Measurements from ENCODE around the gene SMAD3.

Gene SMAD3

DNA sequence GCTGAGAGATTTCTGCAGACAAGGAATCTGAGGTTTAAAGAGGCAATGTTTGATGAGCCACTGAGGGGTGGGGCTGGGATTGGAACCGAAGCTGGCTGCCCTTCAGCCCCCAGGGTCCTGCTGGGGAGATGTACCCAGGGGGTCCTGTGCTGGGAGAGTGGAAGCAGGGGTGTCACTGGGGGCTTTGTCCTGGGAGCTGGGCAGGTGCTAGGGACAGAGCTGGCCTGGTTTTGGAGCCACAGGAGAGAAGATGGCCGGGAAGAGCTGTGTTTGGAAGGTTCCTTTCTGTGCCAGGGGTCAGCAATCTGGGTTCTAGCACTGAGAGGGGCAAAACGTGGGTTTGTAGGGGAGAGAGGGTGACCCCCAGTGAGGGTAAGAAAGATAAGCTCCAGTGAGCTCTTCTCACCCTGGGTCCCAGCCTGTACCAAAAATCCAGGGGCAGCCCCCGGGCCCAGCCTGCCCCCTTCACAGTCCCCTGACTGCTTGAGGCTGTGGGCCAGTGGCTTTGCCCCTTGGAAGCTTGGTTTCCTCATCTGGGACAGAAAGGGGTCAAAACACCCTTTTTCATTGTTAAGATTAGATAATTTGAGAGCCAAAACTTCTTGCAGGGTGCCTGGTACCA, 69.6 kb downstream of the SMAD3 start:
- Histone ChIP-seq H3K4me1 (ENCODE audit: insufficient read depth, low read length) (peaks cover 53% of the 10 kb centered on the region), H3K4me3 (ENCODE audit: low read length) (no peak overlapping the region), H3K36me3 (ENCODE audit: insufficient read depth, low read length) (no peaks in the 10 kb centered on the region), H2AFZ (ENCODE audit: low read depth, low read length) (no peak overlapping the region), H3K27me3 (ENCODE audit: insufficient read depth, low read length) (no peaks in the 10 kb centered on the region), H3K9me3 (ENCODE audit: low read length) (no peaks in the 10 kb centered on the region)

DNA sequence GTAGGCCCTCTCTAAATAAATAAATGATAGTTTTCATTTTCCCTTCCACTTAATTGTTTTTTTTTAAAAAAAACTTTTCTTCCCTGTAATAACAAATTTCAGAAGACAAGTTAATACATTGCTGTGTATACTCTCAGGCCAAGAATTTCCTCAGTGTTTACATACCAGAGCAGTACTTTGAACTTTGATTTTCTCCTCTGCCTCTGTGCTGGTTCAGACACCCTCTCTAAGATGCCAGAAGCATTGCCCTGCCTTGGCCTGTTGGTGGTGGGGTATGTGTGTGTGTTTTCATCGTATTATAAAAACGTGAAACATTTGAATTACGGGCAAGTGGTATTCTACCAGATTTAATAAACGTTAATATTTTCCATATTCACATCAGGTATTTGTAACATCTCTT, 70.1 kb downstream of the SMAD3 start:
- Histone ChIP-seq H3K27me3 (ENCODE audit: insufficient read depth, low read length) (no peaks in the 10 kb centered on the region), H3K4me3 (ENCODE audit: low read length) (no peak overlapping the region), H3K4me1 (ENCODE audit: insufficient read depth, low read length) (peaks cover 58% of the 10 kb centered on the region), H2AFZ (ENCODE audit: low read depth, low read length) (no peak overlapping the region), H3K36me3 (ENCODE audit: insufficient read depth, low read length) (no peaks in the 10 kb centered on the region), H3K9me3 (ENCODE audit: low read length) (no peaks in the 10 kb centered on the region)

GRCh38 chr15:67136802-67137201, 71.4 kb downstream of the SMAD3 start:
- Histone ChIP-seq H2AFZ (ENCODE audit: low read depth, low read length) (no peak overlapping the region), H3K4me3 (ENCODE audit: low read length) (no peak overlapping the region), H3K27me3 (ENCODE audit: insufficient read depth, low read length) (no peaks in the 10 kb centered on the region), H3K4me1 (ENCODE audit: insufficient read depth, low read length) (peaks cover 65% of the 10 kb centered on the region), H3K36me3 (ENCODE audit: insufficient read depth, low read length) (no peaks in the 10 kb centered on the region), H3K9me3 (ENCODE audit: low read length) (no peaks in the 10 kb centered on the region)

DNA sequence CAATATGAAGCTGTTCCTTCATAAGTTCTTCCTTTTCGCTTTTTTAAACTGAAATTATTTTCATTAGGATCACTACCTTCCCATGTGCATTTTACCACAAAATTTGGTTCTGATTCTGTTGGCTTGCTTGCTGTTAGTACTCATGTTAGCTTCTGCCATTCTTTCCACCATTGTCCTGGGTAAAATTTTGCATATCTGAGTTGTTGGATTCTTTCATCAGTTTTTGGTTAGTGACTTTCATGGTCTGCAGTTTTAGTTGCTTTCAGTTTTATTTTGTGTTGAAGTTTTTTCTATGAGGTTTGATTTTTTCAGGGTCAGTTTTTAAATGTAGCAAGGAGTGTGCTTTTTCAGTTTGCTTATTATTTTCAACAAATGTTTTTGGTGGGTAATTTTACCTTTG, 71.9 kb downstream of the SMAD3 start:
- no peak overlapping the region for H2AFZ ChIP-seq (ENCODE audit: low read depth, low read length)
- no peak overlapping the region for H3K4me3 ChIP-seq (ENCODE audit: low read length)
- H3K27me3 ChIP-seq (ENCODE audit: insufficient read depth, low read length), result no peaks in the 10 kb centered on the region
- H3K36me3 ChIP-seq (ENCODE audit: insufficient read depth, low read length), result no peaks in the 10 kb centered on the region
- H3K4me1 ChIP-seq (ENCODE audit: insufficient read depth, low read length), result peaks cover 69% of the 10 kb centered on the region
- no peaks in the 10 kb centered on the region for H3K9me3 ChIP-seq (ENCODE audit: low read length)

DNA sequence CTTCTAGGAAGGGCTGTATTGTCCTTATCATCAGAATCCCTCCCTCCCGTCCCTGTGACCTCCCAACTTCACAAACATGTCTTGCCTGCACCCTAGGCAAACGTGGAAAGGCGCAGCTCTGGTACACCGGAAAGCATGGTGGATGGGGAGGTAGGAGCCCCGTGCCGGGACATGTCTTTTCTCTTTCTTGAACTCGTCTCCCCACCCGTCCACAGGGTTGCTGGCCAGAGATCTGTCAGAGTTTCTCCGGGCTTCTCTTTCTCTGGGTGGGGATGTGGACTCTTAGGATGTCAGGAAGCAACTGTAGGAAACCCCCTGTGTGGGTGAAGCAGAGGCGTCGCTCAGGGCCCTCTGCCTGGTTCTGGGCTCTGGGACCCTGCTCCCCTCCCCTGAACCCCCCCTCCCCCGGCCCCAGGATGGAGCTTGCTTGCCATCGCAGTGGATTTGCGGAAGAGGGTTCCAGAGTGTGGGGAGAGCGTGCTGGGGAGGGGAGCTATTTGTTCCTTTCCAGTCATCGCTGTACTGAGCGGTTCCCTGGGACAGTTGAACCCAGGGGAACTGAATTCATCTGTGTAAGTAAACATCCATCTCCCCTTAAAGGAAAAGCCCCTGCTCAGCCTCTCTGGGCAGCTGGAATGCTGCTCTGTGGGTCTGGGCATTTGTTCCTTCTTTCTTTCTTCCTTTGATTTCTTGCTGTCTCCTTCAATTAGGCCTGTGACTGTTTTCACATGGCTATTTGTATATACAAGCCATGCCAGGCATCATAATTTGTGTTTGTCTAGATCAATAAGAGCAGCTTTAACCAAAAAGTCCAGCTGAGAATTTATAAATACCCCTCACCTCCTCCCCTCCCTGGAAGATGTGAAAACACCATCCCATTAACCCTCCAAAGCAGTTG, 72.8 kb downstream of the SMAD3 start:
- no peak overlapping the region for H3K4me3 ChIP-seq (ENCODE audit: low read length)
- H3K4me1 ChIP-seq (ENCODE audit: insufficient read depth, low read length), result peaks cover 63% of the 10 kb centered on the region
- H3K9me3 ChIP-seq (ENCODE audit: low read length), result no peaks in the 10 kb centered on the region
- H3K27me3 ChIP-seq (ENCODE audit: insufficient read depth, low read length), result no peaks in the 10 kb centered on the region
- H2AFZ ChIP-seq (ENCODE audit: low read depth, low read length), result no peak overlapping the region
- H3K36me3 ChIP-seq (ENCODE audit: insufficient read depth, low read length), result no peaks in the 10 kb centered on the region

DNA sequence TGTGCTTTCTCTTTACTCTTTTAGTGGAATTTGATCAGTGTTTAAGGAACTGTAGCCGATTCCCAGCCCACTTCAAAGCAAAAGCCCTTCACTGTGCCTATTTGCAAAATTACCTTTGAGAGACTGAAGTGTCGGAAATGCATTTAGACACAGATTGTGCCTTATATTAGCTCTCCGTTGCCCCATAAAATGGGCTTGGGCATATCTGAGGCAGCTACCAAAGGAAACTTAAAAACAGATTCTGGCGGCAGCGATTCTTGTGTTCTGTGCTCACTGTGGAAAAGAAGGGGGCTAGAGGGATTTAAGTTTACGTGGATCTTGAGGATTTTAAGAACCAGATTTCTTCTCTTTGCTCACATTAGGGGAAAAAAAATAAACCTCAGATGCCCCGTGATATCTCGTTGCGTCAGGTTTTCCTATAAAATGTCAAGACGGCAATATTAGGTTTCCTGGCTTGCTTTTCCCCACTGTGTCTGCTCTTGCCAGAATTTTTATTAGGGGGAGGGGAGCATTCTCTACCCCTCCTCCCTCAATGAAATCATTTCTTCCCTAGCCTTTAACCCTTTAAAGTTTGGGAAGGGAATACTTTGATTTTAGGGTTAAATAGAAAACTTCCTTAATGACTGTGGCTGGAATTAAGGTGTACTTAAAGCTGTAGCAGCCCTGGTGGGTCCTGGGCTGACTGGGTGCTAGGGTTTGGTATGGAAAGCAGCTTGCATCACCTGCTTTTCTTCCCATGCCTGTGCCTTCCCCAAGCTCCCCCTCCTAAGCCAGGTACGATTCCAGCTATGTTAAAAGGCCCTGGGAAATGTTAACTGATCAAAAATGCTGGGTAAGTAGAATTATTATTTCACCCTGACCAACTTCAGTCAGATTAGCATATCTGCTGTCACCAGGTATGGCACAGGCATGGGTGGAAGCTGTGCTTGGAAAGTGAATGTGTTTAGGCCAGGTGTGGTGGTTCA, 73.8 kb downstream of the SMAD3 start:
- no peaks in the 10 kb centered on the region for H3K27me3 ChIP-seq (ENCODE audit: insufficient read depth, low read length)
- H3K4me1 ChIP-seq (ENCODE audit: insufficient read depth, low read length), result peaks cover 60% of the 10 kb centered on the region
- no peak overlapping the region for H3K4me3 ChIP-seq (ENCODE audit: low read length)
- no peak overlapping the region for H2AFZ ChIP-seq (ENCODE audit: low read depth, low read length)
- no peaks in the 10 kb centered on the region for H3K9me3 ChIP-seq (ENCODE audit: low read length)
- H3K36me3 ChIP-seq (ENCODE audit: insufficient read depth, low read length), result no peaks in the 10 kb centered on the region

GRCh38 chr15:67140078-67140833, 74.9 kb downstream of the SMAD3 start:
- Histone ChIP-seq H3K36me3 (ENCODE audit: insufficient read depth, low read length) (no peaks in the 10 kb centered on the region), H3K4me3 (ENCODE audit: low read length) (no peak overlapping the region), H3K9me3 (ENCODE audit: low read length) (no peaks in the 10 kb centered on the region), H3K27me3 (ENCODE audit: insufficient read depth, low read length) (no peaks in the 10 kb centered on the region), H3K4me1 (ENCODE audit: insufficient read depth, low read length) (peaks cover 64% of the 10 kb centered on the region), H2AFZ (ENCODE audit: low read depth, low read length) (no peak overlapping the region)

GRCh38 chr15:67142092-67142766, 76.8 kb downstream of the SMAD3 start:
- Histone ChIP-seq H3K4me1 (ENCODE audit: insufficient read depth, low read length) (peaks cover 81% of the 10 kb centered on the region), H3K36me3 (ENCODE audit: insufficient read depth, low read length) (no peaks in the 10 kb centered on the region), H3K4me3 (ENCODE audit: low read length) (no peak overlapping the region)

DNA sequence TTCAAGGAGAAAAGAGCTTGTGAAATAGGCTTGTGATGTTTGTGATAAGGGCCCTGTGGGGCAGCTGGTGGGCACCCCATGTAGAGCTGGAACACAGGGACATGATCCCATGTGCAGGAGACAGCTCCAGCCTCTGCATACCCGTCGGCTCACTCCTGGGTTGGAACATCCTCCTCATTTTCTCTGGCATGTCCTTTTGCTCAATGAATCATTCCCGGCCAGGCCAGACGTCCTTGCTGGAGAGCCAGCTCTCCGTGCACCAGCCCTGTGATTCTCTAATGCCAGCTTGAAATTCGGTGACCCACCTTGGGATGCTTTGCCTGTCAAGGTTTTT, 77.3 kb downstream of the SMAD3 start:
- Histone ChIP-seq H3K27me3 (ENCODE audit: insufficient read depth, low read length) (no peaks in the 10 kb centered on the region), H3K36me3 (ENCODE audit: insufficient read depth, low read length) (no peaks in the 10 kb centered on the region), H3K4me1 (ENCODE audit: insufficient read depth, low read length) (peaks cover 81% of the 10 kb centered on the region), H2AFZ (ENCODE audit: low read depth, low read length) (no peak overlapping the region), H3K4me3 (ENCODE audit: low read length) (no peak overlapping the region), H3K9me3 (ENCODE audit: low read length) (no peaks in the 10 kb centered on the region)

More at GRCh38 chr15:67142092-67142766, 76.8 kb downstream of the SMAD3 start:
- Histone ChIP-seq H2AFZ (ENCODE audit: low read depth, low read length) (no peak overlapping the region), H3K27me3 (ENCODE audit: insufficient read depth, low read length) (no peaks in the 10 kb centered on the region), H3K9me3 (ENCODE audit: low read length) (no peaks in the 10 kb centered on the region)

- H3K36me3 ChIP-seq (ENCODE audit: insufficient read depth, low read length), result no peaks in the 10 kb centered on the region
- peaks cover 77% of the 10 kb centered on the region for H3K4me1 ChIP-seq (ENCODE audit: insufficient read depth, low read length)
- no peaks in the 10 kb centered on the region for H3K9me3 ChIP-seq (ENCODE audit: low read length)
- no peak overlapping the region for H3K4me3 ChIP-seq (ENCODE audit: low read length)
- H3K27me3 ChIP-seq (ENCODE audit: insufficient read depth, low read length), result no peaks in the 10 kb centered on the region
- no peak overlapping the region for H2AFZ ChIP-seq (ENCODE audit: low read depth, low read length)
Observed at GRCh38 chr15:67143646-67144045, 78.2 kb downstream of the SMAD3 start.

GRCh38 chr15:67144609-67145311, 79.4 kb downstream of the SMAD3 start:
- no peaks in the 10 kb centered on the region for H3K9me3 ChIP-seq (ENCODE audit: low read length)
- no peaks in the 10 kb centered on the region for H3K27me3 ChIP-seq (ENCODE audit: insufficient read depth, low read length)
- no peak overlapping the region for H2AFZ ChIP-seq (ENCODE audit: low read depth, low read length)
- H3K4me1 ChIP-seq (ENCODE audit: insufficient read depth, low read length), result peaks cover 77% of the 10 kb centered on the region
- H3K4me3 ChIP-seq (ENCODE audit: low read length), result no peak overlapping the region
- H3K36me3 ChIP-seq (ENCODE audit: insufficient read depth, low read length), result no peaks in the 10 kb centered on the region

GRCh38 chr15:67145312-67145610, 79.9 kb downstream of the SMAD3 start:
- Histone ChIP-seq H3K27me3 (ENCODE audit: insufficient read depth, low read length) (no peaks in the 10 kb centered on the region), H3K36me3 (ENCODE audit: insufficient read depth, low read length) (no peaks in the 10 kb centered on the region), H3K9me3 (ENCODE audit: low read length) (no peaks in the 10 kb centered on the region), H3K4me1 (ENCODE audit: insufficient read depth, low read length) (peaks cover 80% of the 10 kb centered on the region), H2AFZ (ENCODE audit: low read depth, low read length) (no peak overlapping the region), H3K4me3 (ENCODE audit: low read length) (no peak overlapping the region)

Measured in neuron (in vitro differentiated cells).